H9 (cell line): ENCODE measurements around the gene GATA1. TPM values are rescaled to one million over a fixed set of nuclear protein-coding genes. Genes with fewer than 3 reads are reported as not detected.
A peak's percentile ranks its signal among the peaks of the same experiment; 100 is the strongest.

Source experiments
- DNase-seq: peaks from one replicate; pipeline ENCODE4 v3.0.0-alpha.2; 2017
- H2AFZ ChIP-seq: one replicate; pipeline ENCODE4 v1.6.1; 2013; ENCODE audit warnings: mild to moderate bottlenecking, low read length, control low read depth, moderate library complexity
- H2AK5ac ChIP-seq: 2 replicates; pipeline ENCODE4 v1.6.1; 2013; ENCODE audit warnings: low read length, control low read depth, mixed read lengths; ENCODE audit not compliant: insufficient read length
- H2BK120ac ChIP-seq: one replicate; pipeline ENCODE4 v1.6.1; 2013; ENCODE audit warnings: low read depth, mild to moderate bottlenecking, low read length, control low read depth, inconsistent platforms; ENCODE audit not compliant: poor library complexity, severe bottlenecking
- H2BK12ac ChIP-seq: 2 replicates; pipeline ENCODE4 v1.6.1; 2013; ENCODE audit warnings: low read length, control low read depth, mixed read lengths, low read depth; ENCODE audit not compliant: insufficient read length
- H2BK15ac ChIP-seq: 2 replicates; pipeline ENCODE4 v1.6.1; 2013; ENCODE audit warnings: low read depth, low read length, control low read depth
- H2BK20ac ChIP-seq: one replicate; pipeline ENCODE4 v1.6.1; 2013; ENCODE audit warnings: low read depth, mild to moderate bottlenecking, low read length, control low read depth, inconsistent platforms; ENCODE audit not compliant: poor library complexity, severe bottlenecking
- H2BK5ac ChIP-seq: 2 replicates; pipeline ENCODE4 v1.6.1; 2013; ENCODE audit warnings: low read length, control low read depth, mixed read lengths; ENCODE audit not compliant: insufficient read length
- H3K14ac ChIP-seq: 2 replicates; pipeline ENCODE4 v1.6.1; 2013; ENCODE audit warnings: low read length, control low read depth; ENCODE audit not compliant: insufficient read depth
- H3K18ac ChIP-seq: 2 replicates; pipeline ENCODE4 v1.6.1; 2013; ENCODE audit warnings: low read depth, mild to moderate bottlenecking, mixed read lengths, low read length, control low read depth; ENCODE audit not compliant: insufficient read length
- H3K23ac ChIP-seq: 2 replicates; pipeline ENCODE4 v1.6.1; 2013; ENCODE audit warnings: low read length, control low read depth, mixed read lengths, low read depth; ENCODE audit not compliant: insufficient read length
- H3K23me2 ChIP-seq: 2 replicates; pipeline ENCODE4 v1.6.1; 2013; ENCODE audit warnings: low read depth, mild to moderate bottlenecking, mixed read lengths, low read length, control low read depth; ENCODE audit not compliant: insufficient read length, poor library complexity, severe bottlenecking
- H3K27ac ChIP-seq: 2 replicates; pipeline ENCODE4 v1.5.1; 2013; ENCODE audit warnings: low read length, control low read depth, mixed read lengths, low read depth; ENCODE audit not compliant: insufficient read length
- H3K27me3 ChIP-seq: 2 replicates; pipeline ENCODE4 v1.6.1; 2013; ENCODE audit warnings: low read length, control low read depth, inconsistent platforms; ENCODE audit not compliant: insufficient read depth
- H3K4ac ChIP-seq: 2 replicates; pipeline ENCODE4 v1.6.1; 2013; ENCODE audit warnings: low read depth, mild to moderate bottlenecking, control low read depth, inconsistent platforms, low read length, moderate library complexity
- H3K4me1 ChIP-seq: 2 replicates; pipeline ENCODE4 v1.6.1; 2013; ENCODE audit warnings: low read length, control low read depth, inconsistent platforms; ENCODE audit not compliant: insufficient read depth
- H3K4me2 ChIP-seq: 2 replicates; pipeline ENCODE4 v1.6.1; 2013; ENCODE audit warnings: low read length, control low read depth, mixed read lengths; ENCODE audit not compliant: insufficient read length, insufficient read depth
- H3K56ac ChIP-seq: 2 replicates; pipeline ENCODE4 v1.6.1; 2013; ENCODE audit warnings: low read depth, mild to moderate bottlenecking, mixed read lengths, low read length, control low read depth; ENCODE audit not compliant: insufficient read length
- H3K79me1 ChIP-seq: 2 replicates; pipeline ENCODE4 v1.6.1; 2013; ENCODE audit warnings: low read depth, mild to moderate bottlenecking, moderate library complexity, low read length, control low read depth, inconsistent platforms; ENCODE audit not compliant: insufficient read depth, poor library complexity, severe bottlenecking
- H3K79me2 ChIP-seq: 2 replicates; pipeline ENCODE4 v1.6.1; 2013; ENCODE audit warnings: low read length, control low read depth, inconsistent platforms; ENCODE audit not compliant: insufficient read depth
- H3K9ac ChIP-seq: 2 replicates; pipeline ENCODE4 v1.6.1; 2013; ENCODE audit warnings: low read length, control low read depth, mixed read lengths; ENCODE audit not compliant: insufficient read length; ENCODE audit errors: extremely low read depth
- H3K9me3 ChIP-seq: one replicate; pipeline ENCODE4 v1.6.1; 2013; ENCODE audit warnings: low read depth, low read length, inconsistent platforms; ENCODE audit not compliant: control insufficient read depth
- H3T11ph ChIP-seq: one replicate; pipeline ENCODE4 v1.6.1; 2013; ENCODE audit warnings: mild to moderate bottlenecking, low read length, control low read depth, inconsistent platforms
- H4K20me1 ChIP-seq: one replicate; pipeline ENCODE4 v1.6.1; 2013; ENCODE audit not compliant: control insufficient read depth, insufficient read length, insufficient read depth
- H4K5ac ChIP-seq: 2 replicates; pipeline ENCODE4 v1.6.1; 2013; ENCODE audit warnings: low read depth, mild to moderate bottlenecking, mixed read lengths, low read length, control low read depth; ENCODE audit not compliant: insufficient read length
- H4K8ac ChIP-seq: replicated peaks from 2 replicates; pipeline ENCODE4 v1.6.1; 2013; ENCODE audit warnings: low read length, control low read depth, mixed read lengths, low read depth; ENCODE audit not compliant: insufficient read length
- H4K91ac ChIP-seq: 2 replicates; pipeline ENCODE4 v1.6.1; 2013; ENCODE audit warnings: low read depth, mild to moderate bottlenecking, moderate library complexity, mixed read lengths, low read length, control low read depth; ENCODE audit not compliant: insufficient read length
- H3K27ac Mint-ChIP-seq, 3 experiments: 2 replicates in 2 of 3; 3 replicates in 1 of 3; pipeline ENCODE4 v1.8.0; 2020 to 2021; ENCODE audit warnings: mixed read lengths in 3 of 3, mild to moderate bottlenecking in 1 of 3, moderate library complexity in 1 of 3
- H3K27me3 Mint-ChIP-seq: 2 replicates; pipeline ENCODE4 v1.8.0; 2021; ENCODE audit warnings: low read depth, mild to moderate bottlenecking, moderate library complexity, mixed read lengths
- H3K36me3 Mint-ChIP-seq, 3 experiments: 2 replicates in 2 of 3; 3 replicates in 1 of 3; pipeline ENCODE4 v1.8.0; 2020 to 2021; ENCODE audit warnings: low read depth in 3 of 3, mixed read lengths in 3 of 3; ENCODE audit not compliant: insufficient read depth in 1 of 3
- H3K4me1 Mint-ChIP-seq, 2 experiments: 2 replicates each; pipeline ENCODE4 v1.8.0; 2020; ENCODE audit warnings: mixed read lengths in 2 of 2
- H3K4me3 Mint-ChIP-seq, 2 experiments: 2 replicates in 1 of 2; 3 replicates in 1 of 2; pipeline ENCODE4 v1.8.0; 2020 to 2021; ENCODE audit warnings: mild to moderate bottlenecking in 2 of 2, mixed read lengths in 2 of 2, moderate library complexity in 1 of 2
- H3K9me3 Mint-ChIP-seq, 2 experiments: 2 replicates in 1 of 2; 3 replicates in 1 of 2; pipeline ENCODE4 v1.8.0; 2020; ENCODE audit warnings: mild to moderate bottlenecking in 2 of 2, mixed read lengths in 2 of 2, moderate library complexity in 1 of 2
- WGBS: extraction: QIAGEN DNeasy Blood & Tissue Kit; methylation state at CpG from one replicate; pipeline ENCODE4 v1.1.7; 2013; ENCODE audit warnings: missing lambda C conversion rate, low lambda C conversion rate, mixed read lengths; ENCODE audit not compliant: insufficient read length; ENCODE audit errors: extremely low coverage; 5-methylcytosine and 5-hydroxymethylcytosine counted together
- total RNA-seq: library from RNA; stranded (reverse); gene quantifications from 2 replicates; pipeline ENCODE4 v1.2.1, GENCODE V29; 2021
- TF ChIP-seq, protein P1 (sequence below): fragments of 200-600 bp; sonication (generic); conservative IDR thresholded peaks from 3 replicates; pipeline ENCODE4 v1.8.0; 2021; ENCODE audit warnings: antibody characterized with exemption, mild to moderate bottlenecking

GATA1 gene
- total RNA-seq, 1 experiment from 2014 or later, result not detected

DNA sequence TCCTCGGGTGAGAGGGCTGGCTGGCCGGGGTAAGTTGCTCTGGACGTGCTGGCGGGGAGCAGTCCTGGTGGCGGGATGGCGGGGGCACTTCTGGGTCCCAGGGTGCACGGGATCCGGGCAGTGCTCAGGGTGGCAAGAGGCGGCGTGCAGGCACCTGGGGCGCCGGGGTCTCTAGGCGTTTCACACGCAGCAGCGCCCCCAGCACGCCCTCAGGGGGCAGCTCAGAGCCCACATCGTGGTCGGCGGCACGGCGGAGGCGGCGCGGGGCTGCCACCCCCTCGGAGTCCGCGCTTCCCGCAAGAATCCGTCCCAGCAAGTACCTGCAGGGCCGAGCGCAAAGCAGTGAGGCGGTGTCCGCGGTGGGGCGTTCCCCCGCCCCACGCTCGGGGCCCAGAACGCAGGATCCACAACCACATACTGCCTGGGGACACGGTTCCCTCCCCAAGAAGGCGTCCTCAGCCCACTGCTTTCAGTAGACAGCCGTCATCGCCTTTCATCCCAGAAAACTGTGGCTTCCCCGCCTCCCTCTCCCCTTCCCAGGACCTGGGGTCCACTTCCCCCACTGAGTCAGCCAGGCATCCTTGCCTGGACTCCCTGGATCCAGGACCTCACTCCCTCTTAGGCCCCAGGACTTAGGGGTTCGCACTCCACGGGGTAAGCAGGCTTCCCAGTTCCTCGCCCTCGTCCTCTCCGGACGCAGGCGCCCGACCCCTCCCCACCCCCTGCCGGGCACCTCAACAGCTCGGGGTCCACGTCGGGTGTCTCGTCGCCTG lies 44.9 kb downstream of the GATA1 start:
- Histone ChIP-seq H3K9ac (no peak overlapping the region), H3K4ac (no peak overlapping the region), H3K23me2 (peaks cover 4% of the 10 kb centered on the region), H3K79me2 (no peaks in the 10 kb centered on the region), H4K8ac (no peak overlapping the region), H2BK120ac (no peak overlapping the region), H3K27me3 (peaks cover 12% of the 10 kb centered on the region), H3K18ac (no peak overlapping the region), H4K91ac (no peak overlapping the region), H2AK5ac (no peak overlapping the region), H3K9me3 (peaks cover 22% of the 10 kb centered on the region), H3K79me1 (no peaks in the 10 kb centered on the region), H3K56ac (no peak overlapping the region), H3K14ac (no peak overlapping the region), H3K23ac (no peak overlapping the region), H2BK12ac (no peak overlapping the region), H2BK15ac (no peak overlapping the region), H4K20me1 (no peaks in the 10 kb centered on the region), H3K4me2 (peak overlapping the region; percentile 45), H2BK20ac (no peak overlapping the region), H2BK5ac (no peak overlapping the region), H4K5ac (no peak overlapping the region), H3K4me1 (no peaks in the 10 kb centered on the region), H2AFZ (no peak overlapping the region), H3T11ph (no peak overlapping the region), H3K27ac (no peak overlapping the region)
- Mint-ChIP-seq H3K27ac (no peak overlapping the region), H3K4me1 (peaks cover 8 to 18% of the 10 kb centered on the region in 2 experiments), H3K4me3 (peak overlapping the region; percentile 34 to 69; a peak in 4 of 5 replicates), H3K9me3 (peaks cover 69 to 73% of the 10 kb centered on the region in 2 experiments), H3K27me3 (peaks cover 61% of the 10 kb centered on the region), H3K36me3 (peaks cover 6 to 16% (median 6%) of the 10 kb centered on the region in 3 experiments)
- WGBS, result no CpG with 5 or more reads among the region's 58 CpGs
- TF ChIP-seq, protein P1, sequence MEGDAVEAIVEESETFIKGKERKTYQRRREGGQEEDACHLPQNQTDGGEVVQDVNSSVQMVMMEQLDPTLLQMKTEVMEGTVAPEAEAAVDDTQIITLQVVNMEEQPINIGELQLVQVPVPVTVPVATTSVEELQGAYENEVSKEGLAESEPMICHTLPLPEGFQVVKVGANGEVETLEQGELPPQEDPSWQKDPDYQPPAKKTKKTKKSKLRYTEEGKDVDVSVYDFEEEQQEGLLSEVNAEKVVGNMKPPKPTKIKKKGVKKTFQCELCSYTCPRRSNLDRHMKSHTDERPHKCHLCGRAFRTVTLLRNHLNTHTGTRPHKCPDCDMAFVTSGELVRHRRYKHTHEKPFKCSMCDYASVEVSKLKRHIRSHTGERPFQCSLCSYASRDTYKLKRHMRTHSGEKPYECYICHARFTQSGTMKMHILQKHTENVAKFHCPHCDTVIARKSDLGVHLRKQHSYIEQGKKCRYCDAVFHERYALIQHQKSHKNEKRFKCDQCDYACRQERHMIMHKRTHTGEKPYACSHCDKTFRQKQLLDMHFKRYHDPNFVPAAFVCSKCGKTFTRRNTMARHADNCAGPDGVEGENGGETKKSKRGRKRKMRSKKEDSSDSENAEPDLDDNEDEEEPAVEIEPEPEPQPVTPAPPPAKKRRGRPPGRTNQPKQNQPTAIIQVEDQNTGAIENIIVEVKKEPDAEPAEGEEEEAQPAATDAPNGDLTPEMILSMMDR, result peak; percentile 17; the same call in 1 of the 3 replicates
- DNase-seq, result no peak
